Measurements from ENCODE around the gene SFTPB.

GRCh38 chr2:85692039-85692645, 24.1 kb upstream of the SFTPB start:
- TF ChIP-seq CTCF (IDR thresholded peaks at IDR 0.05; ENCODE audit: poor library complexity) (no peak), EZH2 (IDR thresholded peaks at IDR 0.05; ENCODE audit: borderline replicate concordance) (no peak), EZH2phosphoT487 (IDR thresholded peaks at IDR 0.05; ENCODE audit: low read depth, severe bottlenecking, unreplicated experiment) (no peak)
